D341Med (cell line): ENCODE data around the gene TNFRSF17.
"Not testable (repeated sequence)": the region's sequence is repeated elsewhere in the genome, so short reads cannot be mapped to it uniquely, and the experiment has no call there.

Experiments
- DNase-seq: peaks from one replicate; pipeline ENCODE4 v3.0.0; 2012; ENCODE audit warnings: low spot score

Gene TNFRSF17

GRCh38 chr16:11970292-11970691 is 5.3 kb downstream of the TNFRSF17 start:
- not testable (repeated sequence) for DNase-seq

- no peak for DNase-seq
Measured at GRCh38 chr16:11972128-11972527, 7.1 kb downstream of the TNFRSF17 start.

DNA sequence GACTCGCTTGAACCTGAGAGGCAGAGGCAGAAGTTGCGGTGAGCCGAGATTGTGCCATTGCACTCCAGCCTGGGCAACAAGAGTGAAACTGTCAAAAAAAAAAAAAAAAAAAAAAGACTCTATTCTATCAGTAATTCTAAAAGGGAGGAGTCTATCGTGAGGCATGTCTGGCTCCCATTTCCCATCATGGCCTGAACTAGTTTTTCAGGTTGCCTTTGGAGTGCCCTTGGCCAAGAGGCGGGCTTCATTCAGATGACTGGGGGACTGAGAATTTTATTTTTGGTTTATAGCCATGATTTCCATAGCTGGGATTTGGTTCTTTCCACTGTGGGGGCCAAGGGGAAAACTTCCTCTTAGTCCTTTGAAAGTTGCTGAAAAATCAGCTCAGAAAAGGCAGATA is 8.1 kb downstream of the TNFRSF17 start:
- DNase-seq = no peak

DNA sequence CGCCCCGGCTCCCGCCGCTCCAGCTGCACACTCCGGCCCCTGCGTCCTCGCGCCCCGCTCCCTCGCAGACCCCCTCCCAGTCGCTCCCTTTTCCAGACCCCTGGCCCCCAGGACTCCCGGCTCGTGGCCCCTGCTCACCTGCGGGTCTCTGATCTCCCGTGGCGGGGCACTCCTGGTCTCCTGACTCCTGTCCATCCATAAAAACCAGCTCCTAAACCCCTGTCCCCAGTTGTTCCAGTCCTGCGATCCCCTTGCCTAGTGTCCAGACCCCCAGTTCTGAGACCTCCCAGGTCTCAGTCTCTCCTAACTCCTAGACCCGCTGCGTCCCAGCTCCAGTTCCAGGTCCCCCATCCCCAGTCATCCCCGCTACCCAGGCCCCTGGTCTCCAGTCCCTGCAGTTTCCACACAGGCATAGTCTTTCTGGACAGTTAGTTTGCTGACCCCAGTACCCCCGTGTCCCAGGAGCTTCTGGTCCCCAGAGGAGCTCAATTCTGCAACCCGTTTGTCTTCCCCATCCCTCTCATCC is 11.9 kb downstream of the TNFRSF17 start:
- DNase-seq = peak; percentile 49

DNA sequence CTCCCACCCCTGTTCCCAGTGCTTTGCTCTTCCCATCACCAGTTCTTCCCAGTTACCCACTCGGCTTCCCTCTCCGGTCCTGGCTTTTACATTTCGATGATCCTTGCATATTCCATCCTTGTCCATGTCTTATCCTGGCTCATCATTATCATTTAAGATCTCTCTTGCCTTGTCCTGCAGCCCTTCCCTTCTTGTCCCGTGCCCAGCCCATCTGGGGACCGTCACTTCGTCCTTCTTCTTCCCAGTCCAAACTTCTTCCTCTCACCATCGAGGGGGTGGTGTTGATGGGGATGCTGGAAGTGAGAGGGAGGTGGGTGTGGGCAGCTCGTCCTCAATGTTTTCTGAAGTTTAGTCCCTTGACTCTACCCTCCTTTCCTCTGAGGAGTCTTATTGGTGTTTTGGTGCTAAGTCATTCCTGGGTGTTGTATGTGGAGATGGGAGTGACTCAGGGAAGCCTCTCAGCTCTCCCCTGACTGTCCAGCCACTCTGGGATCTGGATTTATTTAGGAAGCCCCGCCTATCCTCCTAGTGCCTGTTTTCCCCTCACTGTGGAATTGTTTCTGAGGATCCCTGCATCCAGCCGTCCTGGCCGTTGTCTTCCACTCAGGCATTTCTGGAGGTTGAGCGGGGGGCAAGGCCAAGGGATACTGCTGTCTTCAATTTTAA is 12.5 kb downstream of the TNFRSF17 start:
- no peak for DNase-seq

GRCh38 chr16:11978080-11978479 is 13.1 kb downstream of the TNFRSF17 start:
- DNase-seq = no peak

DNA sequence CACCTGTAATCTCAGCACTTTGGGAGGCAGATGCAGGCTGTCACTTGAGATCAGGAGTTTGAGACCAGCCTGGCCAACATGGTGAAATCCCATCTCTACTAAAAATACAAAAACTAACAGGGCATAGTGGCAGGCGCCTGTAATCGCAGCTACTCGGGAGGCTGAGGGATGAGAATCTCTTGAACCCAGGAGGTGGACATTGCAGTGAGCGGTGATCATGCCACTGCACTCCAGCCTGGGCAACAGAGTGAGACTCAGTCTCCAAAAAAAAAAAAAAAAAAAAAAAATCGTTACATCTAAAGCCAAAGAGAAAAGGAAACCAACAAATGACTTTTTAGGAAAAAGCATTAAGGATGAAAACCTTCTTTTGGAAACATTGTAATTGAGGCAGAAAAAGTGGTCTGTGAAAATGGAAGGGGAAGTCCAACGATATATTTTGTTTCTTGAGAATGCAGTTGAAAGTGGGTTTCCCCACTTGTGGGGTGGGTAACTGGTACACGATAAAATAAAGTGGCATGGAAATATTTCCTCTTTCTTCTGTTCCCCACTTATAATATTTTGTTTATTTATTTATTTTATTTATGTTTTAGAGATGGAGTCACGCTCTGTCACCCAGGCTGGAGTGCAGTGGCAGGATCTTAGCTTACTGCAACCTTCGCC is 14.1 kb downstream of the TNFRSF17 start:
- DNase-seq = no peak

DNA sequence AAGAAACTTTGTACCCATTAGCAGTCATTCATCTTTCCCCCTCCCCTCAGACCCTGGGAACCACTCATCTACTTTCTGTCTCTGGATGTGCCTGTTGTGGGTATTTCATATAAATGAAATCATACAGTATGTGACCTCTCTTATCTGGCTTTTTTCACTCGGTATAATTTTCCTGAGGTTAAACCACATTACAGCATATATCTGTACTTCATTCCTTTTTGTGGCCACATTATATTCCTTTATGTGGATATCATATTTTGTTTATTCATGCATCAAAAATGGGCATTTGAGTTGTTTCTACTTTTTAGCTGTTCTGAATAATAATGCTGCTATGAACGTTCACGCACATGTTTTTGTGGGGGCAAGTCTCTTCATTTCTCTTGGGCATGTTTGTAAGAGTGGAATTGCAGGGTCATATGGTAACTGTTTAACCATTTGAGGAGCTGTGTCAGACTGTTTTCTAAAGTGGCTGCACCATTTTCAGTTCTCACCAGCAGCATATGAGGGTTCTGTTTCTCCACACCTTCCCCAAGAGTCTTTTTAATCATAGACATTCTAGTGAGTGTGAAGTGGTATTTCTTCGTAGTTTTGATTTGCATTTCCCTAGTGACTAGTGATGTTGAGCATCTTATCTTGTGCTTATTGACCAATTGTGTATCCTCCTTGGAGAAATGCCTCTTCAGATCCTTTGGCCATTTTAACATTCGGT is 15.3 kb downstream of the TNFRSF17 start:
- no peak for DNase-seq

GRCh38 chr16:11985250-11985649 is 20.2 kb downstream of the TNFRSF17 start:
- no peak for DNase-seq

- no peak for DNase-seq
Measured at GRCh38 chr16:11986521-11987057, 21.6 kb downstream of the TNFRSF17 start.

- DNase-seq = no peak
Measured at GRCh38 chr16:11988258-11988978, 23.4 kb downstream of the TNFRSF17 start.

DNA sequence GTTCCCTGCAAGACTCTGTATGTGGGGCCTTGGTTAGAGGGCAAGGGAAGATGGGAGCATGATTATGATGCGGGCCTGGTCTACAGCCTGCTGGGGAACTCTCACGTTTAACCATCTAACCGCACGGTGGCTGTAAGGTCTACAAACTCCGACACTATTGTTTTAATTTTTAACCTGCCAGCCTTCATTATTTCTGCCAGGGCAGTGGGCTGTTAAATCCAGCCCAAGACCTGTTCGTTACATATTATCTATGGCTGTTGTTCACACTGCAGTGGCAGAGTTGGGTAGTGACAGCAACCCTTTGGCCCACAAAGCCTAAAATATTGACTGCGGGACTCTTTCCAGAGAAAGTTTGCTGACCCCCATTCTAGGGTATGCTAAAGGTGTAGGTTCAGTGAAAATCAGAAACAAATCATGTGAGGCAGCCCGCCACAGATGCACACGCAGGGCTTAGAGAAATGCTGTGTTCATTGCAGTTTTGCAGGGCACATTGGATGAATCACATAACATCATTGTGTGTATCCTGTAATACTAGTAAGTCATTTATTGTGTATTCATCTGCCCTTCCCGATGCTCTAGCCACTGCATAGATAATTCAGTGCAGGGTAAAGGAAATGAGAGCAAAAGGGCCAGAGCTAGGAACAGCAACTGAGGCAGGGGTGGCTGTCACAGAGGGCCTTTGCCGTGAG is 25.8 kb downstream of the TNFRSF17 start:
- DNase-seq = no peak

DNA sequence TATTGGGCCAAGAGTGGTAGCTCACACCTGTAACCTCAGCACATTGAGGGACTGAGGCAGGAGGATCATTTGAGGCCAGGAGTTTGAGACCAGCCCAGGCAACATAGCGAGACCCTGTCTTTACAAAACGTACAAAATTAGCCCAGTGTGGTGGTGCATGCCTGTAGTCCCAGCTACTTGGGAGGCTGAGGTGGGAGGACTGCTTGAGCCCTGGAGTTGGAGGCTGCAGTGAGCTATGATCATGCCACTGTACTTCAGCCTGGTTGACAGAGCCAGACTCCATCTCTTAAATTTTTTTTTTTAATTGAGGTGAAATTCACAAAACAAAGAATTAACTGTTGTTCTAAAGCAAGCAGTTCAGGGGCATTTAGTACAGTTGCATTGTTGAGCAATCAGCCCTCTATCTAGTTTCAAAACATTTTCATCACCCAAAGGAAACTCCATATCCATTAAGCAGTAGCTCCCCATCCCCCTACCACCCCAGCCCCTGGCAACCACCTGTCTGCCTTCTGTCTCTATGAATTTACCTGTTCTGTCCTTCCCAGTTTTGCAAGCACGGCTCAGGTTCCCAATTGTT is 27.1 kb downstream of the TNFRSF17 start:
- no peak for DNase-seq

- no peak for DNase-seq
Measured at GRCh38 chr16:11992586-11993524, 27.8 kb downstream of the TNFRSF17 start.

GRCh38 chr16:11994143-11995119 is 29.4 kb downstream of the TNFRSF17 start:
- DNase-seq = no peak

DNA sequence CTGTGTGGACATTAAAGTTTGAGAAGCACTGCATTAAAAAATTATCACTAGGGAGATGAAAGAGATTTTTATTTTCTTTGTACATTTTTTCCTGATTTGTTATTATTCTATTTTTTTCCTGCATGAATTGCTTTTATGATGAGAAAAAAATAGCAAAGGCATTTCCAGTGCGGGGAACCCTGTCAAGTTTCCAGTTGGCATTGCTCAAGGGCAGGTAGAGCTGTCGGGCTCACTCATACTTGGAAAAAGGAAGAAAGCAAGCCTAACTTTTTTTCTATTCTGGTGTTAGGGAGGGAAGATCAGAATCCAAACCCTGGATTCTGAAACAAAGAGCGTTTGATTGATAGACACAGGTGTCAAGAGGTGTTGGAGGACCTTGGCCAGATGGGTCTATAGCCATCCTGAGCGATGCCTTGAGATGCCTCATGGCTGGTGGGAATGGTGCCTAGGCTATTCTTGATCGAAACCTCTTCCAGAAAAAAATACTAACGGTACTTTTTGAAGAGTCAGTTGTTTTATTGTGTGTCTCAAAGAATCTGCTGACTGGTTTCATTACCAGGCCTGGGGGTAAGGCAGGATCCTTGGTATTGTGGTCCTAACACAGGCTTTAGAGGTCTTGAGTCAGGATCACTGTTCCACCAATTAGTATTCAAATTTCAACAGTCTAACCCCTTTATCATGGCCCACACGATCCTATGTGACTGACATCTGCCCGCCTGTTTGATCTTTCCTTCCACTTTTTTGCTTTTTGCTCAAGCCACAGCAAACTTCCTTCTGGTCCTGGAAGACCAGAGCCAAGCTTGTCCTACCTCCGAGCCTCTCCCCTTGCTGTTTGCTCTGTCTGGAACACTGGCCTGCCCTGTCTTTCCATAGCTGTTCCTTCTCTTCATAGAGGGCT is 31.7 kb downstream of the TNFRSF17 start:
- no peak for DNase-seq

- DNase-seq = peak; percentile 70
Measured at GRCh38 chr16:12000032-12000431, 35.0 kb downstream of the TNFRSF17 start.
